ENCODE results near the gene S100A11.
A peak's percentile ranks its signal among the peaks of the same experiment; 100 is the strongest.

The S100A11 gene

GRCh38 chr1:152001631-152002584 is 34.9 kb downstream of the S100A11 start:
- DNase-seq (ENCODE audit: low spot score), result peak; percentile 80

GRCh38 chr1:152000964-152001630 is 35.7 kb downstream of the S100A11 start:
- DNase-seq (ENCODE audit: low spot score), result no peak

GRCh38 chr1:151998611-151999362 is 38.0 kb downstream of the S100A11 start:
- DNase-seq (ENCODE audit: low spot score), result no peak

- no peak for DNase-seq (ENCODE audit: low spot score)
Observed at GRCh38 chr1:151997284-151997570, 39.6 kb downstream of the S100A11 start.

- no peak for DNase-seq (ENCODE audit: low spot score)
Observed at GRCh38 chr1:151995774-151996173, 41.0 kb downstream of the S100A11 start.

- peak; percentile 76 for DNase-seq (ENCODE audit: low spot score)
Observed at GRCh38 chr1:151994956-151995355, 41.8 kb downstream of the S100A11 start.

GRCh38 chr1:151993734-151994496 is 42.9 kb downstream of the S100A11 start, which contains the start of gene S100A10:
Gene S100A10, minus strand, starts transcription at chr1:151993859. Its CDS starts 7,629 bp downstream, at chr1:151986230.
- peak; percentile 58 for DNase-seq (ENCODE audit: low spot score)

- DNase-seq (ENCODE audit: low spot score), result peak; percentile 26
Observed at GRCh38 chr1:151993084-151993733, 43.6 kb downstream of the S100A11 start.

- peak; percentile 92 for DNase-seq (ENCODE audit: low spot score)
Observed at GRCh38 chr1:151992303-151993083, 44.3 kb downstream of the S100A11 start.

- no peak for DNase-seq (ENCODE audit: low spot score)
Observed at GRCh38 chr1:151991663-151992302, 45.0 kb downstream of the S100A11 start.

- peak; percentile 33 for DNase-seq (ENCODE audit: low spot score)
Observed at GRCh38 chr1:151990856-151991198, 46.0 kb downstream of the S100A11 start.

GRCh38 chr1:151990058-151990855 is 46.5 kb downstream of the S100A11 start:
- no peak for DNase-seq (ENCODE audit: low spot score)

GRCh38 chr1:151989211-151989862 is 47.5 kb downstream of the S100A11 start:
- DNase-seq (ENCODE audit: low spot score), result peak; percentile 89

GRCh38 chr1:151988405-151988923 is 48.3 kb downstream of the S100A11 start:
- DNase-seq (ENCODE audit: low spot score), result peak; percentile 86

GRCh38 chr1:151986501-151987190 is 50.2 kb downstream of the S100A11 start:
- no peak for DNase-seq (ENCODE audit: low spot score)

GRCh38 chr1:151985768-151986167 is 51.0 kb downstream of the S100A11 start:
- no peak for DNase-seq (ENCODE audit: low spot score)

GRCh38 chr1:151985270-151985669 is 51.5 kb downstream of the S100A11 start:
- DNase-seq (ENCODE audit: low spot score), result no peak

Data from kidney capillary endothelial cell (primary cell).